ENCODE results near the gene CDPF1. TPM values are rescaled to one million over a fixed set of nuclear protein-coding genes. Genes with fewer than 3 reads are reported as not detected.

The CDPF1 gene
- total RNA-seq, 1 donor from 2014 or later, result 14.3 TPM

GRCh38 chr22:46214149-46214548, 35.9 kb downstream of the CDPF1 start:
- DNase-seq (no peak), ATAC-seq (ENCODE audit: low read depth) (no peak)
- CTCF ChIA-PET, result no interaction called here
- TF ChIP-seq CTCF (IDR thresholded peaks at IDR 0.05), result no peak
- H3K27ac Mint-ChIP-seq, result no peak overlapping the region
- peaks cover 76% of the 10 kb centered on the region for H3K36me3 Mint-ChIP-seq (ENCODE audit: low read depth)
- POLR2A ChIA-PET, result no interaction called here
- H3K27me3 Mint-ChIP-seq, result no peaks in the 10 kb centered on the region
- peaks cover 3% of the 10 kb centered on the region for H3K9me3 Mint-ChIP-seq
- H3K4me3 Mint-ChIP-seq, result no peak overlapping the region
- H3K4me1 Mint-ChIP-seq, result no peaks in the 10 kb centered on the region
- intact Hi-C loops (cut with micrococcal nuclease), result no loop called here

- H3K27me3 Mint-ChIP-seq, result no peaks in the 10 kb centered on the region
- no peak for TF ChIP-seq CTCF (IDR thresholded peaks at IDR 0.05)
- no peaks in the 10 kb centered on the region for H3K4me1 Mint-ChIP-seq
- ChIA-PET CTCF (no interaction called here), POLR2A (no interaction called here)
- intact Hi-C loops (cut with micrococcal nuclease), result no loop called here
- H3K4me3 Mint-ChIP-seq, result no peak overlapping the region
- DNase-seq (no peak), ATAC-seq (ENCODE audit: low read depth) (no peak)
- H3K9me3 Mint-ChIP-seq, result peaks cover 11% of the 10 kb centered on the region
- peaks cover 77% of the 10 kb centered on the region for H3K36me3 Mint-ChIP-seq (ENCODE audit: low read depth)
- H3K27ac Mint-ChIP-seq, result no peak overlapping the region
These were observed 37.0 kb downstream of the CDPF1 start for GRCh38 chr22:46213052-46213451.

- Mint-ChIP-seq H3K36me3 (ENCODE audit: low read depth) (peaks cover 73% of the 10 kb centered on the region), H3K27ac (no peak overlapping the region), H3K4me3 (no peak overlapping the region), H3K9me3 (peaks cover 11% of the 10 kb centered on the region), H3K4me1 (no peaks in the 10 kb centered on the region), H3K27me3 (no peaks in the 10 kb centered on the region)
- ChIA-PET POLR2A (no interaction called here), CTCF (no interaction called here)
- intact Hi-C loops (cut with micrococcal nuclease), result no loop called here
- DNase-seq (no peak), ATAC-seq (ENCODE audit: low read depth) (no peak)
- no peak for TF ChIP-seq CTCF (IDR thresholded peaks at IDR 0.05)
These were observed 37.9 kb downstream of the CDPF1 start for GRCh38 chr22:46212195-46212594.

GRCh38 chr22:46209262-46209661, 40.8 kb downstream of the CDPF1 start:
- H3K4me1 Mint-ChIP-seq, result no peaks in the 10 kb centered on the region
- no peak for DNase-seq
- peaks cover 11% of the 10 kb centered on the region for H3K9me3 Mint-ChIP-seq
- ChIA-PET CTCF (no interaction called here), POLR2A (no interaction called here)
- no peaks in the 10 kb centered on the region for H3K27me3 Mint-ChIP-seq
- no peak overlapping the region for H3K27ac Mint-ChIP-seq
- intact Hi-C loops (cut with micrococcal nuclease), result no loop called here
- no peak for ATAC-seq (ENCODE audit: low read depth)
- H3K36me3 Mint-ChIP-seq (ENCODE audit: low read depth), result peaks cover 64% of the 10 kb centered on the region
- no peak overlapping the region for H3K4me3 Mint-ChIP-seq
- TF ChIP-seq CTCF (IDR thresholded peaks at IDR 0.05), result no peak

GRCh38 chr22:46203601-46203980, 46.5 kb downstream of the CDPF1 start:
- Mint-ChIP-seq H3K36me3 (ENCODE audit: low read depth) (peaks cover 52% of the 10 kb centered on the region), H3K4me1 (no peaks in the 10 kb centered on the region), H3K27me3 (no peaks in the 10 kb centered on the region), H3K27ac (no peak overlapping the region), H3K4me3 (no peak overlapping the region), H3K9me3 (peaks cover 2% of the 10 kb centered on the region)
- no peak for ATAC-seq (ENCODE audit: low read depth)
- ChIA-PET POLR2A (no interaction called here), CTCF (no interaction called here)
- intact Hi-C loops (cut with micrococcal nuclease), result no loop called here
- no peak for DNase-seq
- TF ChIP-seq CTCF (IDR thresholded peaks at IDR 0.05), result no peak
